HepG2 (cell line): ENCODE results near the gene ABCB8. TPM values are rescaled to one million over a fixed set of nuclear protein-coding genes. Genes with fewer than 3 reads are reported as not detected.

Experiments used
- ATM ChIP-seq: fragments of 450-650 bp; IDR thresholded peaks from 2 replicates; pipeline ENCODE4 v1.7.1; 2017; ENCODE audit warnings: mild to moderate bottlenecking, borderline replicate concordance
- DNMT3B ChIP-seq: conservative IDR thresholded peaks from 2 replicates; pipeline ENCODE4 v1.6.1; 2016; ENCODE audit warnings: missing biosample characterization, control low read depth
- KAT2B ChIP-seq: fragments of 150-350 bp; IDR thresholded peaks from 2 replicates; pipeline ENCODE4 v1.6.1; 2014; ENCODE audit warnings: low read depth, low read length, borderline replicate concordance
- KMT2A ChIP-seq: sonication (generic); formaldehyde crosslinking; IDR thresholded peaks from 2 replicates; pipeline ENCODE4 v1.4.0; 2020; ENCODE audit warnings: missing genetic modification reagents
- PCBP1 ChIP-seq: fragments of 200-400 bp; formaldehyde crosslinking; IDR thresholded peaks from 2 replicates; pipeline ENCODE4 v1.6.1; 2017; ENCODE audit warnings: mild to moderate bottlenecking, low read depth, low read length, borderline replicate concordance
- RFX3 ChIP-seq: IDR thresholded peaks from 2 replicates; pipeline ENCODE4 v1.6.1; 2016; ENCODE audit warnings: missing biosample characterization, missing genetic modification reagents
- SYNCRIP ChIP-seq: fragments of 200-400 bp; formaldehyde crosslinking; IDR thresholded peaks from 2 replicates; pipeline ENCODE4 v1.6.1; 2018; ENCODE audit warnings: mild to moderate bottlenecking, low read depth, low read length; ENCODE audit not compliant: insufficient read depth
- ZFX ChIP-seq: sonication (generic); formaldehyde crosslinking; IDR thresholded peaks from 2 replicates; pipeline ENCODE4 v1.4.0; 2020; ENCODE audit warnings: mild to moderate bottlenecking, low read depth, missing genetic modification reagents, moderate library complexity
- ZNF296 ChIP-seq: sonication (generic); formaldehyde crosslinking; conservative IDR thresholded peaks from 2 replicates; pipeline ENCODE4 v1.5.0; 2020; ENCODE audit warnings: mild to moderate bottlenecking, missing genetic modification reagents
- ZNF33B ChIP-seq: sonication (generic); formaldehyde crosslinking; IDR thresholded peaks from 2 replicates; pipeline ENCODE4 v1.5.1; 2020; ENCODE audit warnings: mild to moderate bottlenecking, missing genetic modification reagents
- ZNF354B ChIP-seq: sonication (generic); formaldehyde crosslinking; IDR thresholded peaks from 2 replicates; pipeline ENCODE4 v1.8.0; 2022; ENCODE audit warnings: mild to moderate bottlenecking, missing genetic modification reagents
- ZNF460 ChIP-seq: sonication (generic); formaldehyde crosslinking; IDR thresholded peaks from 2 replicates; pipeline ENCODE4 v1.5.1; 2020; ENCODE audit warnings: missing genetic modification reagents, mild to moderate bottlenecking, borderline replicate concordance
- ZNF556 ChIP-seq: sonication (generic); formaldehyde crosslinking; IDR thresholded peaks from 2 replicates; pipeline ENCODE4 v1.4.0; 2020; ENCODE audit warnings: mild to moderate bottlenecking, missing genetic modification reagents, borderline replicate concordance
- ZNF589 ChIP-seq: sonication (generic); formaldehyde crosslinking; conservative IDR thresholded peaks from 2 replicates; pipeline ENCODE4 v1.8.0; 2022; ENCODE audit warnings: mild to moderate bottlenecking, moderate library complexity, missing genetic modification reagents
- ZNF709 ChIP-seq: sonication (generic); formaldehyde crosslinking; IDR thresholded peaks from 2 replicates; pipeline ENCODE4 v1.5.0; 2020; ENCODE audit warnings: mild to moderate bottlenecking, missing genetic modification reagents
- ZNF850 ChIP-seq: sonication (generic); formaldehyde crosslinking; conservative IDR thresholded peaks from 2 replicates; pipeline ENCODE4 v1.9.0; 2021; ENCODE audit warnings: mild to moderate bottlenecking, missing genetic modification reagents
- ZSCAN9 ChIP-seq: IDR thresholded peaks from 2 replicates; pipeline ENCODE4 v1.6.1; 2016; ENCODE audit warnings: borderline replicate concordance
- polyA plus RNA-seq, 8 experiments: library from polyadenylated mRNA; depleted of rRNA in 3 of 8; stranded (reverse) in 7 of 8; unstranded in 1 of 8; fragments of >200 nt; fragmentation: Illumina TruSeq in 4 of 8; extraction: Trizol in 4 of 8; gene quantifications; 2 replicates each; pipeline versions ENCODE4 v1.2.1 to v1.2.3, GENCODE V29; 2011 to 2016; ENCODE audit warnings: low read depth in 4 of 8, missing spikeins in 1 of 8, mixed read lengths in 1 of 8; ENCODE audit not compliant: insufficient read depth in 1 of 8
- total RNA-seq, 5 experiments: library from RNA; depleted of rRNA; stranded (reverse); fragments of >200 nt; fragmentation: Illumina TruSeq; extraction: Trizol; gene quantifications; 2 replicates each; pipeline ENCODE4 v1.2.3, GENCODE V29; 2016; ENCODE audit warnings: low read depth in 1 of 5
- TF ChIP-seq, protein P1 (sequence below), 2 experiments: sonication (generic) in 1 of 2; formaldehyde crosslinking in 1 of 2; IDR thresholded peaks; 2 replicates each; pipeline versions ENCODE4 v1.6.1 to v1.9.0; 2014 to 2022; ENCODE audit warnings: antibody characterized with exemption in 1 of 2, borderline replicate concordance in 1 of 2, inconsistent platforms in 1 of 2, low read depth in 1 of 2, missing genetic modification reagents in 1 of 2
- TF ChIP-seq, protein P2 (sequence below): IDR thresholded peaks from 2 replicates; pipeline ENCODE4 v1.6.1; 2012; ENCODE audit warnings: low read depth, low read length, improper control_type of control experiment
- TF ChIP-seq, protein P3 (sequence below): sonication (generic); formaldehyde crosslinking; IDR thresholded peaks from 2 replicates; pipeline ENCODE4 v1.8.0; 2022; ENCODE audit warnings: mild to moderate bottlenecking, missing genetic modification reagents, moderate library complexity
- TF ChIP-seq, protein P4 (sequence below): sonication (generic); formaldehyde crosslinking; IDR thresholded peaks from 2 replicates; pipeline ENCODE4 v1.8.0; 2022; ENCODE audit warnings: mild to moderate bottlenecking, missing genetic modification reagents, moderate library complexity

The ABCB8 gene
- total and polyA plus RNA-seq, 2 of the 13 experiments (the other 11 are each of a cell fraction or from before 2014, with no cell fraction given), result 6.6 to 16.7 TPM

DNA sequence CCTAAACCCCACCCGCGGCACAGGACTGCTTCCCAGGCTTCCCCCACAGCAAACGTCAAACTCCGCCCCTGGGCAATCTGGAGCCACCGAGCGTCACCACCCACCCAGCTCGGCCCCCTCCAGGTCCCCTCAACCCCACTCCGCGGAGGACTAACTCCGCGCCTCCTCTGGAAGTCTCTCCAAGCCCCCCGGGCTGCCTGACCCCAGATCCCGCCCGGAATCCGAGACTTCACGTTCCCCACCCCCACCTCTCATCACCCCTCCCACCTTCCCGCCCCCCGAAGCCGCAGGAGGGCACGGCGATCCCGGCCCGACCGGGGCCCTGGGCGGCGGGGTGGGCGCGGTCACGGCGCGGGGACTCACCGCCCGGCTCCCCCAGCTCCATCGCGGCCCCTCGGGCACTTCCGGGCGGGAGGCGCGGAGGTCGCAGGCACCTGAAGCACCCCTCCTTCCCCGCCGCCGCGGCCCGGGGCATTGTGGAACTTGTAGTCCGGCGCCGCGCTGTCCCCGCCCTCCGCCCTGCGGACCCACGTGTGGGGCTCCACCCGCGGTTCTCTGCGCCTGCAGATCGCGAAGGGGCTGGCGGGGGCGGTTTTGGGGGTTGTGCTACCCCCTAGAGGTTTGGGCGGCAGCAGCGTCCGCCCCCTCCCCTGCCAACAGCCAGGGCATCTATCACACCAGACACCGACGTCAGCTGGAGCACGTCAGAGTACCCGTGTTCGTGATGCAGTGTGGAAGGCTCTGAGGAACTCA is 55.0 kb downstream of the ABCB8 start, which contains the start of gene TMUB1 (continued):
- TF ChIP-seq, protein P1, sequence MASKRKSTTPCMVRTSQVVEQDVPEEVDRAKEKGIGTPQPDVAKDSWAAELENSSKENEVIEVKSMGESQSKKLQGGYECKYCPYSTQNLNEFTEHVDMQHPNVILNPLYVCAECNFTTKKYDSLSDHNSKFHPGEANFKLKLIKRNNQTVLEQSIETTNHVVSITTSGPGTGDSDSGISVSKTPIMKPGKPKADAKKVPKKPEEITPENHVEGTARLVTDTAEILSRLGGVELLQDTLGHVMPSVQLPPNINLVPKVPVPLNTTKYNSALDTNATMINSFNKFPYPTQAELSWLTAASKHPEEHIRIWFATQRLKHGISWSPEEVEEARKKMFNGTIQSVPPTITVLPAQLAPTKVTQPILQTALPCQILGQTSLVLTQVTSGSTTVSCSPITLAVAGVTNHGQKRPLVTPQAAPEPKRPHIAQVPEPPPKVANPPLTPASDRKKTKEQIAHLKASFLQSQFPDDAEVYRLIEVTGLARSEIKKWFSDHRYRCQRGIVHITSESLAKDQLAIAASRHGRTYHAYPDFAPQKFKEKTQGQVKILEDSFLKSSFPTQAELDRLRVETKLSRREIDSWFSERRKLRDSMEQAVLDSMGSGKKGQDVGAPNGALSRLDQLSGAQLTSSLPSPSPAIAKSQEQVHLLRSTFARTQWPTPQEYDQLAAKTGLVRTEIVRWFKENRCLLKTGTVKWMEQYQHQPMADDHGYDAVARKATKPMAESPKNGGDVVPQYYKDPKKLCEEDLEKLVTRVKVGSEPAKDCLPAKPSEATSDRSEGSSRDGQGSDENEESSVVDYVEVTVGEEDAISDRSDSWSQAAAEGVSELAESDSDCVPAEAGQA (IDR thresholded peaks at IDR 0.05; ENCODE audit: low read depth), result no peak
- TF ChIP-seq, protein P1 (CRISPR knock-in tag; IDR thresholded peaks at IDR 0.05; ENCODE audit: borderline replicate concordance), result no peak
- no peak for TF ChIP-seq ZNF850
- no peak for TF ChIP-seq ZSCAN9 (CRISPR knock-in tag)
- no peak for TF ChIP-seq ZNF296 (CRISPR knock-in tag)
- TF ChIP-seq, protein P2, sequence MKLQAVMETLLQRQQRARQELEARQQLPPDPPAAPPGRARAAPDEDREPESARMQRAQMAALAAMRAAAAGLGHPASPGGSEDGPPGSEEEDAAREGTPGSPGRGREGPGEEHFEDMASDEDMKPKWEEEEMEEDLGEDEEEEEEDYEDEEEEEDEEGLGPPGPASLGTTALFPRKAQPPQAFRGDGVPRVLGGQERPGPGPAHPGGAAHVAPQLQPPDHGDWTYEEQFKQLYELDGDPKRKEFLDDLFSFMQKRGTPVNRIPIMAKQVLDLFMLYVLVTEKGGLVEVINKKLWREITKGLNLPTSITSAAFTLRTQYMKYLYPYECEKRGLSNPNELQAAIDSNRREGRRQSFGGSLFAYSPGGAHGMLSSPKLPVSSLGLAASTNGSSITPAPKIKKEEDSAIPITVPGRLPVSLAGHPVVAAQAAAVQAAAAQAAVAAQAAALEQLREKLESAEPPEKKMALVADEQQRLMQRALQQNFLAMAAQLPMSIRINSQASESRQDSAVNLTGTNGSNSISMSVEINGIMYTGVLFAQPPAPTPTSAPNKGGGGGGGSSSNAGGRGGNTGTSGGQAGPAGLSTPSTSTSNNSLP, result no peak
- no peak for TF ChIP-seq ZNF709
- no peak for TF ChIP-seq DNMT3B (CRISPR knock-in tag)
- no peak for TF ChIP-seq KAT2B
- TF ChIP-seq KMT2A, result no peak
- TF ChIP-seq ZNF556, result no peak
- TF ChIP-seq ZNF460 (CRISPR knock-in tag), result no peak
- TF ChIP-seq, protein P3, sequence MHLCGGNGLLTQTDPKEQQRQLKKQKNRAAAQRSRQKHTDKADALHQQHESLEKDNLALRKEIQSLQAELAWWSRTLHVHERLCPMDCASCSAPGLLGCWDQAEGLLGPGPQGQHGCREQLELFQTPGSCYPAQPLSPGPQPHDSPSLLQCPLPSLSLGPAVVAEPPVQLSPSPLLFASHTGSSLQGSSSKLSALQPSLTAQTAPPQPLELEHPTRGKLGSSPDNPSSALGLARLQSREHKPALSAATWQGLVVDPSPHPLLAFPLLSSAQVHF, result no peak
- TF ChIP-seq ZNF33B (CRISPR knock-in tag), result no peak
- TF ChIP-seq ZNF589 (CRISPR knock-in tag), result no peak
- TF ChIP-seq, protein P4, sequence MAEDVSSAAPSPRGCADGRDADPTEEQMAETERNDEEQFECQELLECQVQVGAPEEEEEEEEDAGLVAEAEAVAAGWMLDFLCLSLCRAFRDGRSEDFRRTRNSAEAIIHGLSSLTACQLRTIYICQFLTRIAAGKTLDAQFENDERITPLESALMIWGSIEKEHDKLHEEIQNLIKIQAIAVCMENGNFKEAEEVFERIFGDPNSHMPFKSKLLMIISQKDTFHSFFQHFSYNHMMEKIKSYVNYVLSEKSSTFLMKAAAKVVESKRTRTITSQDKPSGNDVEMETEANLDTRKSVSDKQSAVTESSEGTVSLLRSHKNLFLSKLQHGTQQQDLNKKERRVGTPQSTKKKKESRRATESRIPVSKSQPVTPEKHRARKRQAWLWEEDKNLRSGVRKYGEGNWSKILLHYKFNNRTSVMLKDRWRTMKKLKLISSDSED (CRISPR knock-in tag), result no peak
- no peak for TF ChIP-seq SYNCRIP
- no peak for TF ChIP-seq ZNF354B (CRISPR knock-in tag)
- no peak for TF ChIP-seq RFX3 (CRISPR knock-in tag)
- TF ChIP-seq ZFX (CRISPR knock-in tag), result peak; percentile 46
- TF ChIP-seq PCBP1, result no peak
- TF ChIP-seq ATM, result no peak
